GM19455 (cell line): Measurements from ENCODE around the gene LRP1.

Experiments used
- ATAC-seq: cut with Tn5 transposase; IDR thresholded peaks from one replicate; pipeline ENCODE4 v1.9.1; 2021; ENCODE audit not compliant: unreplicated experiment

LRP1 gene

GRCh38 chr12:57243521-57244311 lies 115.4 kb downstream of the LRP1 start:
- ATAC-seq: no peak

DNA sequence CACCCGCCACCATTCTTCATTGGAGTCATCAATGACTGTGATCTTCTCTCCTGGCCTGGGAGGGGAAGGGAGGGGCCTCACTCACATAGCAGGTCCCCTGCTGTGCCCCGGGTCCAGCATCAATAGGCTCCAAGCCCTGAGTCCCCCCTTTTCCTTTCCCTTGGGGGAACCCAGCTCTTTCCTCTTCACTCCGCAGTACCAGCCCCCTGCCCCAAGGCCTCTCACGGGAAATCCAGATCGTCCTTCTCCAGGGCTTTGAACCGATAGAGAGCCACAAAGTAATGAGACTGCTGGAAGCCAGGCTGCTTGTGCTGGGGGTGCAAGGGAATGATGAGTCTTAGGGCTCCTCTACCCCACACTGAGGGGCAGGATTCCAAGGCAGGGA lies 116.0 kb downstream of the LRP1 start:
- ATAC-seq: no peak

DNA sequence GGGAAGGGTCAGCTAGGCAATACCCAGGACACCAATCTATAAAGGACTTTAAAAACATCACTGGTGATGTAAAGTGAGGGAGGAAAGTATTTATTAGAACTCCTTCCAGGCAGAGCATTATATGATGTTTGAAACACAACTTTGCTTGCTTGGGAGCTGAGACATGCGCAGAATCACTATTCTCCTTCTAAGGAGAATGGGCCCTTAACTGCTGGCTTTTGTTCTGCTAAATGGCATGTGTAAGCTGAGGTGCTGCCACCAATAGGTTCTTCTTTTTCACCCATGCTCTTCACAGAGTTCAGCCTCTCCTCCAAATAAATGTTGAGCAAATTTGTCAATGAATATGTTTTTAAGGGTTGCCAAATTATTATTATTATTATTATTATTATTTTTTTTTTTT lies 118.8 kb downstream of the LRP1 start:
- ATAC-seq: no peak

DNA sequence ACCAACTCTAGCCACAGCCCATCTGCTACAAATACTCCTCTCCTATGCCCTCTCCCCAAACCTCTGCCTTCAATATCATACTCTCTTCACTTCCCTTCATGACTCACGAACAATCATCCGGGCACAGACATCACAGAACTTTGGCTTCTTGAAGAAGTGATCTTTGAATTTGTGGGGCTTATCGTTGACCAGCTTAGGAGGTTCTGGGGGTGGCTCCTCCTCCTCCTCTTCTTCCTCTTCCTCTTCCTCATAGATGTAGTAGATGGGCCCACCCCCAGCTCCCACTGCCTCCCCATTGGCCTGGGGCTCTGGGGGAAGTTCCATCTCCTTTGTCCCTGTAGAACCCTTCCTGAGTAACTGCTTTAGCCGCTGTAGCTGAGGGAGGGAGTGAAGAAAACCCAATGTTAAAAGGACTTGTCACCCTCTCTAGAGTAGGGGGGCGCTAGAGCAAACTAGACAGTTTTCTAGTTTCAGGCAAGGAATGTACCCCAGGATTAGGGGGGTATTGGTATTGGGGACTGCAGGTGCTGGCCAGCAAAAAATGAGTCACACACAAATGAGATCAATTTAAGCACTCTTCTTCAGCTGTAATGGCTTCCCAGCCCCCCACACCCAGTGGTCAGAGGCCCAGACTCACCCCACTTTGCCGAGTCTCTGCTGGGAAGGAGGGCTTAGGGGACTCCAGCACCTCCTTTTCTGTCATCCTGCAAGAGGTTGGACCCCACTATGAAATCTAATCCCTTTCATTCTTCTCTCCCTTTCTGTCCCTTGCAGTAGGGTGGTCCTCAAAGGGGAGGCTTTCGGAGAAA lies 120.9 kb downstream of the LRP1 start:
- no peak for ATAC-seq

DNA sequence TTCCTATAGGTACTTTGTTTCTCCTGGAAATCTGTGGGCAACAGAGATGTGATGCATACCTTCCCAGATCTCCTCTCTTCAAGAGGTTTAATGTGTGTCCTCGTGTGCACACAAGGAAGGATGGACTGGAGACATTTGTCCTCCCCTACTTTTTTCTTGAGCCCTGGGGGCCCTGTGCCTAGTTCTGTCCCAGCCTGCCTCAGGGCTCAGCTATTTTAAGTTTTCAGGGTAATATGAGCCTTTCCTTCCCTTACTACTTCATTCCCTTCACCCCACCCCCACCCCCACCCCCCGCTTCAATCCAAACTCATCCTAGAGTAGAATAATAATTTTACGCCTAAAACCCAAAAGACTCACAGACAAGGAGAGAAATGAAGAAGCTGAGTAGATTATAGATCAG lies 122.3 kb downstream of the LRP1 start:
- no peak for ATAC-seq

- ATAC-seq: no peak
These were observed 122.7 kb downstream of the LRP1 start, which contains the start of gene STAC3 for GRCh38 chr12:57250956-57251355. STAC3 (minus strand) TSS chr12:57251187; CDS start chr12:57249636, 1,551 bp downstream.

DNA sequence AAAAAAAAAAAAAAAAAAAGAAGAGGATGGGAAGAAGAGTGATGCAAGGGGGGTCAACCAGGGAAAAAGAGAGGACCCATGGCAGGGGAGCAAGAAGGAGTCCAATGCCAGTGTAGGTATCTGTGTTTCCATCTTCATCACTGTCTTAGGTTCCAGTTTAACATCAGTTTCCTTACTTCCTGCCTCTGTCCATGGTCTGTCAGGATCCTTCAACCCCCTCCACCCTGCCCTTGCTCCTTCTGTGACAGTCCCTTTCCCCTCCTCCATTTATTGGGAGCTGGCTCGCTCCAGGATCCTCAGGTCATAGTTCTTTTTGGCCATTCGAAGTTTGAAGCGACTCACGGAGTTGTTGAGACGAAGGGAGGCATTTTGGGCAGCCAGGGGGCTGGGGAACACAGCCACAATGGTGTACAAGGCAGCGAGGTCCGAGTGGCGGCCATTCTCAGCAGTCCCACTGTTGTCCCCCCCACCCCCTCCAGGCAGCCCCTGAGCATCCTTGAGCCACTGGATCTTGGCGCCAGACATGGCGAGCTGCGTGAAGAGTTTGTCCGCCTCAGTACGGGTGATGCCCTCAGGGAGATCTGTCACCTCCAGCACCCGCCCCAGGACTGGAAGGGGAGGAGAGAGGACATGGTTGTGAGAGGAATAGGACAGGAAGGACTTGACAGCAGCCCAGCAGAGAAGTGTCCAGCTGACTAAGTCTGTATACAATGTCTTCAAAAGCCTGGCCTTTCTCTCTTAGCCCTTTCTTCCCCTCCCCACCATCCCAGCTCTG lies 126.4 kb downstream of the LRP1 start:
- ATAC-seq: no peak

DNA sequence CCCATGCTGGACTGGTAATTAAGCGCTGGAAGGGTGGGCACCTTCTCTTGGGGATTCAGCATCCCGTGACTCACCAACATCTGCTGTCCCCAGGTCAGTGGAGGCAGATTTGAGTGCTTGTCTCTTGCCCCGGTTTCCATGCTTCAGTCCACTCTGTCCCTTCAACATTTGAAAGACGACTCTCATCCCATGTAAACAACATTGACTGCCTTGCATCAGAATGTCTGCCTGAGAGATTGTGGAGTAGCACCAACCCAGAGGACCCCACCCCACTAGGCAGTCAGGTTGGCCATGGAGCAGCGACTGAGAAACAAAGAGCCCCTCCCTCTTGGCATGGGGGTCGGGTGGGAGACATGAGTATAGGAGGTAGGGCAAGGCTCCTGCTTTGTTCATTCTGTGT lies 127.6 kb downstream of the LRP1 start:
- no peak for ATAC-seq

DNA sequence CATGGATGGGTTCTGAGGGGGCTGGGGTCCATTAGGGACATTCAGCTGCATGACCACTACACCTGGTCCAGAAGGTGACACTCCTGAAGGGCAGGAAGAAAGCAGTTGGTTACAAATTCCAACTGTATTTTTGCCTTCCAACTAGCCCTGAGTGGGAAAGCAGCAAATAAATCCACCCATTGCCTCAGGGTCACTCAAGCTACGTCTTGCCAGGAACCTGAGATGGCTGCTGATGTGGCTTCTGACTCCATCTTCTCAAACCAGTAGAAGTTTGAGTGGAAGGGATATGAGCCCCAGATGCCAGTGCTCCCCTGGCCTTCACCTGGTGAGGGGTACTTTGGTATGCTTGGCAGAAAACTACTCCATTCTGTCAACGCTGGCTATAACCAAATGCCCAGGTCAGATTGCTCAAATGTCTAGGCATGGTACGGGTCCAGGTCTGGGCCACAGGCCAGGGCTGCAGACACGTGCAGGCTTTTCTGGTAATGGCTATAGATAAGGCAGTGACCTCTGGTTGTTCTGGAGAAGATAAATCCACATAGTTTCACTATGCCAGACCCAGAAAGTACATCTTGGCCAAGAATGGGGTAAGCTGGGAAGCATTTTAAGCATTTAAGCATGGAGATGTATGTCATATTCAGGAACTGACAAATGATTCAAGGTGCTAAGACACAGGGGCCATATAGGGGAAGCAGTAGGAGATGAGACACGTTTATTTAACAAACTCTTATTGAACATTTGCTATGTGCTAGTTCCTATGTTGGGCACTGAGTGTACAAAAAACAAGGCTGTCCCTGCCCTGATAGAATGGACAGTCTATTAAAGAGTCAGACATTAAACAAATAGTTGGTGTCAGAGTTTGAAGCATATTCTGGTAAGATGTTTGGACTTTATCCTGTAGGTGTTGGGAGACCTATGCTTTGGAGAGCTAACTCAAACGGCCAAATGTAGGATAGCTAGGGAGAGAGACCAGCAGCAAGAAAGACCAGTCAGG lies 131.0 kb downstream of the LRP1 start:
- ATAC-seq: no peak

- ATAC-seq: no peak
These were observed 132.1 kb downstream of the LRP1 start for GRCh38 chr12:57260366-57260765.

- no peak for ATAC-seq
These were observed 133.2 kb downstream of the LRP1 start for GRCh38 chr12:57261428-57261865.

DNA sequence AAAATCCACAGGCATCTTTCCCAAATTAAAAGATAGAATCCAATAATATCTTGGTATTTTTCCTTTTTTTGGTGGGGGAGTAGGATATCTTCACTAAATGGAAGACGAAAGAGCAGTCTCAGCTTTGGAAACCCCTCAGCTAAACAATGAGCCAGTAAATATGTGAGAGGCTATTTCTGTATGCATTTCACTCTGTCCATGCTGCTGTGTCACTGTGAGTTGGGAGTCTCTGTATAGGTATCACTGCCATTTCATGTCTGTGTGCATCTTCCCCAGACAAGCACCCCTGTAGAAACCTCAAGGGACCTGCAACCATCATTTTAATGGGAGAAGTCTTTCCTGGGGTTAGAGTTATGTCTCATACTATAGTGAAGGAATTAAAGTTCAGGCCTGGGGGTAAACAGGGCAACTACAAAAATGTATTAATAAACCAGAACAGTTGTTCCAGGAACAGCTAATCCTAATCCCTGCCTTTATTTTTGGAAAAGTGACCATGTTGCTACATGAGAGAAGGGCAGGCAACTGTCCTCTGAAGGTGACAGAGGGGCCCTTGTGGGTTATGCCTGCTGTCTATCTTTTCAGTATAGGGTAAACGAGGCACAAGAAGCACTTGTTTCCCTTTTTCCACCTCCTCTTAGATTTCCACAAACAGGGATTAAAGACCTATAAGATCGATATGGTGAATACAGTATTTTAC lies 134.0 kb downstream of the LRP1 start:
- ATAC-seq: no peak
